Measurements from ENCODE around the gene F8. TPM values are rescaled to one million over a fixed set of nuclear protein-coding genes. Genes with fewer than 3 reads are reported as not detected.

Gene F8
- total and polyA plus RNA-seq, 9 of the 15 experiments (the other 6 are each of a cell fraction or from before 2014, with no cell fraction given), result 0.41 to 3.8 (median 0.91) TPM

- no peak; a peak in 1 of 4 replicates for TF ChIP-seq ETV6 (IDR thresholded peaks at IDR 0.05; ENCODE audit: borderline replicate concordance in 1 of 2, low read depth in 2 of 2, low read length in 1 of 2)
- TF ChIP-seq ETV6 (CRISPR knock-in tag; IDR thresholded peaks at IDR 0.05; ENCODE audit: borderline replicate concordance), result no peak
- peak; percentile 73 for TF ChIP-seq TAF1 (IDR thresholded peaks at IDR 0.05; ENCODE audit: control insufficient read depth, extremely low read depth, insufficient read depth, low read length, severe bottlenecking)
- no peak for TF ChIP-seq ZBTB8A (IDR thresholded peaks at IDR 0.05; ENCODE audit: partially characterized antibody)
- TF ChIP-seq KDM2B (CRISPR knock-in tag; IDR thresholded peaks at IDR 0.05), result peak; percentile 72; the same call in 1 of the 2 replicates
- TF ChIP-seq, protein P1, sequence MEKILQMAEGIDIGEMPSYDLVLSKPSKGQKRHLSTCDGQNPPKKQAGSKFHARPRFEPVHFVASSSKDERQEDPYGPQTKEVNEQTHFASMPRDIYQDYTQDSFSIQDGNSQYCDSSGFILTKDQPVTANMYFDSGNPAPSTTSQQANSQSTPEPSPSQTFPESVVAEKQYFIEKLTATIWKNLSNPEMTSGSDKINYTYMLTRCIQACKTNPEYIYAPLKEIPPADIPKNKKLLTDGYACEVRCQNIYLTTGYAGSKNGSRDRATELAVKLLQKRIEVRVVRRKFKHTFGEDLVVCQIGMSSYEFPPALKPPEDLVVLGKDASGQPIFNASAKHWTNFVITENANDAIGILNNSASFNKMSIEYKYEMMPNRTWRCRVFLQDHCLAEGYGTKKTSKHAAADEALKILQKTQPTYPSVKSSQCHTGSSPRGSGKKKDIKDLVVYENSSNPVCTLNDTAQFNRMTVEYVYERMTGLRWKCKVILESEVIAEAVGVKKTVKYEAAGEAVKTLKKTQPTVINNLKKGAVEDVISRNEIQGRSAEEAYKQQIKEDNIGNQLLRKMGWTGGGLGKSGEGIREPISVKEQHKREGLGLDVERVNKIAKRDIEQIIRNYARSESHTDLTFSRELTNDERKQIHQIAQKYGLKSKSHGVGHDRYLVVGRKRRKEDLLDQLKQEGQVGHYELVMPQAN (IDR thresholded peaks at IDR 0.05; ENCODE audit: borderline replicate concordance), result peak; percentile 38; the same call in 1 of the 2 replicates
- no peak for TF ChIP-seq RBM34 (IDR thresholded peaks at IDR 0.05; ENCODE audit: borderline replicate concordance, insufficient read depth, low read length)
- peak; percentile 77 for TF ChIP-seq HMGN3 (IDR thresholded peaks at IDR 0.05; ENCODE audit: borderline replicate concordance, extremely low read depth, insufficient read length, low read depth, low read length)
- TF ChIP-seq TBP (optimal IDR thresholded peaks at IDR 0.05; ENCODE audit: low read depth, low read length), result peak; percentile 60
- peak; percentile 91 for TF ChIP-seq CCNT2 (IDR thresholded peaks at IDR 0.05; ENCODE audit: borderline replicate concordance, extremely low read depth, insufficient read length, low read depth, low read length)
- peak; percentile 89 for TF ChIP-seq CXXC5 (CRISPR knock-in tag; IDR thresholded peaks at IDR 0.05)
- peak; percentile 82 for TF ChIP-seq RBFOX2 (IDR thresholded peaks at IDR 0.05; ENCODE audit: low read depth, low read length)
- peak; percentile 75 for TF ChIP-seq CTBP1 (IDR thresholded peaks at IDR 0.05; ENCODE audit: borderline replicate concordance)
- TF ChIP-seq REST (IDR thresholded peaks at IDR 0.05; ENCODE audit: borderline replicate concordance), result no peak
- 0 out of 2 replicates have a peak, but pooled peaks have one; percentile 15 for TF ChIP-seq REST (CRISPR knock-in tag; IDR thresholded peaks at IDR 0.05; ENCODE audit: low read depth)
- TF ChIP-seq POLR2A (conservative IDR thresholded peaks at IDR 0.05), result peak; percentile 87
Measured at GRCh38 chrX:155070975-155071693, 48.6 kb upstream of the F8 start, which contains the start of the genes BRCC3, CMC4 and MTCP1 (continued).

Measured in K562 (cell line).